HepG2 (cell line): ENCODE measurements around the gene POLR2F.

Experiments used
- NR2F1 ChIP-seq, 2 experiments: fragments of 450-650 bp in 1 of 2; formaldehyde crosslinking in 1 of 2; IDR thresholded peaks; 2 replicates each; pipeline versions ENCODE4 v1.5.0 to v1.6.1; 2016 to 2020; ENCODE audit warnings: mild to moderate bottlenecking in 1 of 2, missing compliant biosample characterization in 1 of 2, missing genetic modification reagents in 1 of 2, moderate library complexity in 1 of 2
- SIN3A ChIP-seq: IDR thresholded peaks from 2 replicates; pipeline ENCODE4 v1.6.1; 2011; ENCODE audit warnings: low read depth, mild to moderate bottlenecking, control low read depth, low read length, borderline replicate concordance
- SRF ChIP-seq: IDR thresholded peaks from 2 replicates; pipeline ENCODE4 v1.6.1; 2011; ENCODE audit warnings: mild to moderate bottlenecking, low read depth, low read length, moderate library complexity
- ZBTB20 ChIP-seq: sonication (generic); formaldehyde crosslinking; IDR thresholded peaks from 2 replicates; pipeline ENCODE4 v1.8.1; 2023; ENCODE audit warnings: missing genetic modification reagents, low read depth, mild to moderate bottlenecking, borderline replicate concordance

DNA sequence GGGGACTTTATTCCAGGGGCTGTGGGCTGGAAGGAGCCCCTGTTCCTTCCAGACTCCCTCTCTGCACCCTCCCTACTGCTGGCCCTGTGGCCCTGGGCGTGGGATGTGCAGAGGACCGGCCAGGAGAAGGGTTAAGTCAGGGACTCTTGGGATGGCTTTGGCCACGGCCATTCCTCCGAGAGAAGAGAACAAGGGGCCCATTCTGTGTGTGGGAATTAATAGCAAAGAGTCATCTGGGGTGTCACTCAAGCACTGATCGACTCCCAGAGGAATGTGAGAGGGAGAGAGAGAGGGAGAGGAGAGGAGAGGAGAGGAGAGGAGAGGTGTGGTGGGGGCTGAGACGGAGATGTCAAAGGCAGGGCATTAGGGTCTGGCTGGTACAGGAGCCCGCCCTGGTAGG, 45.0 kb downstream of the POLR2F start:
- no peak for TF ChIP-seq SRF
- no peak for TF ChIP-seq ZBTB20 (CRISPR knock-in tag)
- TF ChIP-seq SIN3A = no peak
- TF ChIP-seq NR2F1 (CRISPR knock-in tag; IDR thresholded peaks at IDR 0.05) = no peak
